ENCODE results near the gene EPS15.

DNA sequence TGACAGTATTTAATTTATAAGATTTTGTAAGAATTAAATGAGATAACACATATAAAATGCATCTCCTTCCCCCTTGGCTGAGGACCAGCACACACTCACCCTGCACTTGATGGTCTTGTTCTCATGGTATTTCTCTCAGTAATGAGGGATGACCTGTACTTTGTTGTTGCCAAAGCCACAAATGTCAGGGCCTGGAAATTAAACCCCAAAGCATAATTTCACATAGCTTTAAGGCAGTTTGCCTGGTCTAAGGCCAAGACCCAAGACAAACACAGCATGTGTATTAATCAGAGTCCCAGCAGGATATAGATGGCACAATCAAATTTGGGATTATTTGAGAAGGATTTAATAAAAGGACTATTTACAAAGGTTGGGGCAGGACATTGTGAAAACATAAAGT lies 48.6 kb upstream of the EPS15 start:
- no peak for TF ChIP-seq EZH2phosphoT487 (IDR thresholded peaks at IDR 0.05; ENCODE audit: borderline replicate concordance)
- TF ChIP-seq, protein P1, sequence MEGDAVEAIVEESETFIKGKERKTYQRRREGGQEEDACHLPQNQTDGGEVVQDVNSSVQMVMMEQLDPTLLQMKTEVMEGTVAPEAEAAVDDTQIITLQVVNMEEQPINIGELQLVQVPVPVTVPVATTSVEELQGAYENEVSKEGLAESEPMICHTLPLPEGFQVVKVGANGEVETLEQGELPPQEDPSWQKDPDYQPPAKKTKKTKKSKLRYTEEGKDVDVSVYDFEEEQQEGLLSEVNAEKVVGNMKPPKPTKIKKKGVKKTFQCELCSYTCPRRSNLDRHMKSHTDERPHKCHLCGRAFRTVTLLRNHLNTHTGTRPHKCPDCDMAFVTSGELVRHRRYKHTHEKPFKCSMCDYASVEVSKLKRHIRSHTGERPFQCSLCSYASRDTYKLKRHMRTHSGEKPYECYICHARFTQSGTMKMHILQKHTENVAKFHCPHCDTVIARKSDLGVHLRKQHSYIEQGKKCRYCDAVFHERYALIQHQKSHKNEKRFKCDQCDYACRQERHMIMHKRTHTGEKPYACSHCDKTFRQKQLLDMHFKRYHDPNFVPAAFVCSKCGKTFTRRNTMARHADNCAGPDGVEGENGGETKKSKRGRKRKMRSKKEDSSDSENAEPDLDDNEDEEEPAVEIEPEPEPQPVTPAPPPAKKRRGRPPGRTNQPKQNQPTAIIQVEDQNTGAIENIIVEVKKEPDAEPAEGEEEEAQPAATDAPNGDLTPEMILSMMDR (conservative IDR thresholded peaks at IDR 0.05; ENCODE audit: low read length) = no peak

Data from Loucy (cell line).